Sigmoid colon (tissue), 4 donors: ENCODE measurements around the gene SLC48A1.

Experiments
- EP300 ChIP-seq, 4 donors: sonication (generic); formaldehyde crosslinking; IDR thresholded peaks; one replicate each; pipeline ENCODE4 v1.6.1; 2017; ENCODE audit warnings: antibody characterized with exemption in 4 of 4
- POLR2A ChIP-seq, 2 donors: fragments of 450-650 bp; IDR thresholded peaks; one replicate each; pipeline ENCODE4 v1.6.1; 2016; ENCODE audit warnings: antibody characterized with exemption in 2 of 2, mild to moderate bottlenecking in 2 of 2, moderate library complexity in 2 of 2
- POLR2AphosphoS5 ChIP-seq, 4 donors: sonication (generic); formaldehyde crosslinking; IDR thresholded peaks; one replicate each; pipeline ENCODE4 v1.6.1; 2017; ENCODE audit warnings: antibody characterized with exemption in 4 of 4
- TF ChIP-seq, protein P1 (sequence below), 4 experiments: fragments of 450-650 bp in 3 of 4; fragments of 200-600 bp in 1 of 4; IDR thresholded peaks; one replicate each; pipeline ENCODE4 v1.5.1; 2016 to 2019; ENCODE audit warnings: antibody characterized with exemption in 4 of 4, mild to moderate bottlenecking in 3 of 4, moderate library complexity in 2 of 4

- TF ChIP-seq POLR2AphosphoS5 (IDR thresholded peaks at IDR 0.05) (no peak), POLR2A (IDR thresholded peaks at IDR 0.05) (no peak), EP300 (IDR thresholded peaks at IDR 0.05) (no peak)
- TF ChIP-seq, protein P1, sequence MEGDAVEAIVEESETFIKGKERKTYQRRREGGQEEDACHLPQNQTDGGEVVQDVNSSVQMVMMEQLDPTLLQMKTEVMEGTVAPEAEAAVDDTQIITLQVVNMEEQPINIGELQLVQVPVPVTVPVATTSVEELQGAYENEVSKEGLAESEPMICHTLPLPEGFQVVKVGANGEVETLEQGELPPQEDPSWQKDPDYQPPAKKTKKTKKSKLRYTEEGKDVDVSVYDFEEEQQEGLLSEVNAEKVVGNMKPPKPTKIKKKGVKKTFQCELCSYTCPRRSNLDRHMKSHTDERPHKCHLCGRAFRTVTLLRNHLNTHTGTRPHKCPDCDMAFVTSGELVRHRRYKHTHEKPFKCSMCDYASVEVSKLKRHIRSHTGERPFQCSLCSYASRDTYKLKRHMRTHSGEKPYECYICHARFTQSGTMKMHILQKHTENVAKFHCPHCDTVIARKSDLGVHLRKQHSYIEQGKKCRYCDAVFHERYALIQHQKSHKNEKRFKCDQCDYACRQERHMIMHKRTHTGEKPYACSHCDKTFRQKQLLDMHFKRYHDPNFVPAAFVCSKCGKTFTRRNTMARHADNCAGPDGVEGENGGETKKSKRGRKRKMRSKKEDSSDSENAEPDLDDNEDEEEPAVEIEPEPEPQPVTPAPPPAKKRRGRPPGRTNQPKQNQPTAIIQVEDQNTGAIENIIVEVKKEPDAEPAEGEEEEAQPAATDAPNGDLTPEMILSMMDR (IDR thresholded peaks at IDR 0.05), result no peak
Measured at GRCh38 chr12:47804171-47804570, 31.1 kb downstream of the SLC48A1 start.
